DMS 273 (cell line): ENCODE results near the gene GNAI3.

Experiments used
- DNase-seq: peaks from one replicate; lab custom pipeline; 2025; ENCODE audit not compliant: unreplicated experiment; lab: John Stamatoyannopoulos, UW

GNAI3 gene

GRCh38 chr1:109543988-109544735 is 4.3 kb upstream of the GNAI3 start:
- no peak for DNase-seq

- DNase-seq: peak; percentile 96
Observed at GRCh38 chr1:109546311-109547109, 1.9 kb upstream of the GNAI3 start.

GRCh38 chr1:109547463-109548320 is 723 bp upstream of the GNAI3 start:
- DNase-seq: peak; percentile 55

GRCh38 chr1:109556563-109556962 is 8.1 kb downstream of the GNAI3 start:
- no peak for DNase-seq

- DNase-seq: no peak
Observed at GRCh38 chr1:109557520-109557919, 9.1 kb downstream of the GNAI3 start.

GRCh38 chr1:109559995-109560394 is 11.6 kb downstream of the GNAI3 start:
- DNase-seq: no peak

GRCh38 chr1:109564194-109564878 is 15.9 kb downstream of the GNAI3 start:
- no peak for DNase-seq

- no peak for DNase-seq
Observed at GRCh38 chr1:109565241-109565640, 16.8 kb downstream of the GNAI3 start.

- DNase-seq: no peak
Observed at GRCh38 chr1:109566982-109567381, 18.6 kb downstream of the GNAI3 start.

- peak; percentile 37 for DNase-seq
Observed at GRCh38 chr1:109567877-109568672, 19.7 kb downstream of the GNAI3 start.

- no peak for DNase-seq
Observed at GRCh38 chr1:109569323-109569722, 20.9 kb downstream of the GNAI3 start.

GRCh38 chr1:109570414-109570813 is 22.0 kb downstream of the GNAI3 start:
- DNase-seq: no peak

GRCh38 chr1:109573785-109574184 is 25.4 kb downstream of the GNAI3 start:
- DNase-seq: no peak

- peak; percentile 34 for DNase-seq
Observed at GRCh38 chr1:109578947-109579443, 30.6 kb downstream of the GNAI3 start.

GRCh38 chr1:109579491-109579890 is 31.1 kb downstream of the GNAI3 start:
- DNase-seq: peak; percentile 92

- DNase-seq: no peak
Observed at GRCh38 chr1:109582021-109582420, 33.6 kb downstream of the GNAI3 start.

- no peak for DNase-seq
Observed at GRCh38 chr1:109584766-109585165, 36.4 kb downstream of the GNAI3 start.

GRCh38 chr1:109586055-109586454 is 37.6 kb downstream of the GNAI3 start:
- no peak for DNase-seq

- DNase-seq: no peak
Observed at GRCh38 chr1:109589177-109589576, 40.8 kb downstream of the GNAI3 start.

GRCh38 chr1:109589679-109590078 is 41.3 kb downstream of the GNAI3 start:
- DNase-seq: no peak
